ENCODE results near the gene SPNS1.
"Not testable (repeated sequence)": the region's sequence is repeated elsewhere in the genome, so short reads cannot be mapped to it uniquely, and the experiment has no call there.

The SPNS1 gene

DNA sequence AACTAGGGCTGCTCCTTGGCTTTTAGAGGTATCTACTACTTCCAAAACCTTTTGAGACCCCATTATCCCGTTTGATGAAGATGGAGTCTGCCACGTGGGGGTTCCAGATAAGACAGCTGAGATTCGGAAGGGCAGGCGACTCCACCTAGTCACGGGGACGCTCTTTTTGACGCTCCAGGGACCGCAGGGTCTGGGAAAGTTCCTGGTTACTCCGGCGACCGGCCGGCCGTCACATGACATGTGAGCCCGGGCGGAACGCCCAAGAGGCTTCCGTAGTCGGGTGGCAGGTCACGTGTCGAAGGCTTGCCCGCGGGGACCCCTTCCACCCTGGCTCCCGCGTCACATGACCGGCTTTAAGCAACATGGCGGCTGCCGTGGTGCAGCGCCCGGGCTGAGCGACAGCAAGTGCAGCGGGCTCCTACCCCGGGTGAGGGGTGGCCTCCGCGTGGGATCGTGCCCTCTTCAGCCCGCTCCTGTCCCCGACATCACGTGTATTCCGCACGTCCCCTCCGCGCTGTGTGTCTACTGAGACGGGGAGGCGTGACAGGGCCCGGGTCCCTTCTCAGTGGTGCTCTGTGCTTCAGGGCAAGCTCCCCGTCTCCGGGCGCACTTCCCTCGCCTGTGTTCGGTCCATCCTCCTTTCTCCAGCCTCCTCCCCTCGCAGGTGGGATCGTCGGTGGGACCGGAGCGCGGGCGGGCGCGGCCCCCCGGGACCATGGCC, at the start of gene SPNS1:
Gene SPNS1 (plus strand): TSS at position 342 of the 721 bp plus-strand sequence. CDS start 374 bp downstream, at position 716.
- TF ChIP-seq CTCF (IDR thresholded peaks at IDR 0.05; ENCODE audit: low read depth, low read length) = no peak
- H3K4me3 ChIP-seq (replicated peaks in 1 of 2; ENCODE audit: low read depth in 2 of 2, low read length in 2 of 2) = peak within 1 kb of the TSS; percentile 99
- peak; percentile 97 to 98 for DNase-seq (ENCODE audit: low read depth in 2 of 2)

- peak overlapping the region; percentile 65 to 78 for H3K4me3 ChIP-seq (replicated peaks in 1 of 2; ENCODE audit: low read depth in 2 of 2, low read length in 2 of 2)
- peak; percentile 84 to 85 for DNase-seq (ENCODE audit: low read depth in 2 of 2)
- no peak for TF ChIP-seq CTCF (IDR thresholded peaks at IDR 0.05; ENCODE audit: low read depth, low read length)
These were observed 49.0 kb upstream of the SPNS1 start for GRCh38 chr16:28925386-28926228.

DNA sequence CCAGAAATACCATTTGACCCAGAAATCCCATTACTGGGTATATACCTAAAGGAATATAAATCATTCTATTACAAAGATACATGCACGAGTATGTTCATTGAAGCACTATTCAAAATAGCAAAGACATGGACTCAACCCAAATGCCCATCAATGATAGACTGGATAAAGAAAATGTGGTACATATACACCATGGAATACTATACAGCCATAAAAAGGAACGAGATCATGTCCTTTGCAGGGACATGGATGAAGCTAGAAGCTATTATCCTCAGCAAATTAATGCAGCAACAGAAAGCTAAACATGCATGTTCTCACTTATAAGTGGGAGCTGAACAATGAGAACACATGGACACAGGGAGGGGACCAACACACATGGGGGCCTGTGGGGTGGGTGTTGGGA, 48.3 kb upstream of the SPNS1 start:
- not testable (repeated sequence) for H3K4me3 ChIP-seq (replicated peaks in 1 of 2; ENCODE audit: low read depth in 2 of 2, low read length in 2 of 2); DNase-seq (ENCODE audit: low read depth in 2 of 2)

DNA sequence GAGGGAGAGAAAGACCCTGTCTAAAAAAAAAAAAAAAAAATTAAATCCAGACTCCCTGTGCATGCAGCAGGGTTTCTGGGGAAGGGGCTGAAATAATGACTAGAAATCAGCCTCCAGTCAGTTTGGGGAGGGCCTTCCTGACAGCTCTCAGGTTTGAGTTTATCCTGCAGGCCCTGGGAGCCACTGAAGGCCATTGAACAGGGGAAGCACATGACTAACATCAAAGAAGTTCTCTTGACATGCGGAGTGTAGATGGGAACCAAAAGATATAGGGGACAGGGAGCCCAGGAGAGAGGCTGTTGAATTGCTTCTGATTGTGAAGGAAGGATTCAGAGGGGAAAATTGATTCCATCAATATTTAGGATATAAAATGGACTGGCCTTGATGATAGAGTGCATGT, 46.8 kb upstream of the SPNS1 start:
- DNase-seq (ENCODE audit: low read depth in 2 of 2) = no peak
- no peak overlapping the region for H3K4me3 ChIP-seq (replicated peaks in 1 of 2; ENCODE audit: low read depth in 2 of 2, low read length in 2 of 2)
- no peak for TF ChIP-seq CTCF (IDR thresholded peaks at IDR 0.05; ENCODE audit: low read depth, low read length)

DNA sequence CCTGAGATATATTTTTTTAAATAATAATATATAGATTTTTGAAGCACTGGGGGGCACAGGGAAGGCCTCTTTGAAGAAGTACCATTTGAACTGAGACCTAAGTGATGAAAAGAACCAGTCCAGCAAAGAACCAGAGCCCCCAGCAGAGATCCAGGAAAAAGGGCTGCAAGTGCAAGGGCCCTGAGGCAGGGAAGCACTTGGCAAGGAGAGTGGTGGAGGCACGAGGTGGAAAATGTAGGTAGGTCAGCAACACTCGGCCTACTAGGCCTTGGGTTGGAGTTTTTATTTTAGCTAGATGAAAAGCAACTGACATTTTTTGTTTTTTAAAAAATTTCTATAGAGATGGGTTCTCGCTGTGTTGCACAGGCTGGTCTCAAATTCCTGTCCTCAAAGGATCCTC, 44.4 kb upstream of the SPNS1 start:
- no peak for TF ChIP-seq CTCF (IDR thresholded peaks at IDR 0.05; ENCODE audit: low read depth, low read length)
- no peak overlapping the region for H3K4me3 ChIP-seq (replicated peaks in 1 of 2; ENCODE audit: low read depth in 2 of 2, low read length in 2 of 2)

DNA sequence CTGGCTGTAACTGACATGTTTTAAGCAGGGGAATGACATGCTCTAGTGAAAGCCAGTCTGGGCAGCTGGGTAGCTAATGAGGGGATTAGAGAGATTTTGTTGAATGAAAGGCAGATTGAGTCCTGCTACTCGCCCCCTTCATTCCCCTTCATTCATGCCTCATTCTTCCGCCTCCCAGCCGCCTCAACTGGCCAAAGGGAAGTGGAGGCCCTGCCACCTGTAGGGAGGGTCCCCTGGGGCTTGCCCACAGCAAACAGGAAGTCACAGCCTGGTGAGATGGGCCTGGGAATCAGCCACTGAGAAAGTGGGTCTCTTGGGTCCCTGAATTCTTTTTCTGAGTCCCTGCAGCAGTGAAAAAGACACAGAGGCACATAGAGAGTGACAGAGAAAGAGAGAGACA, 43.9 kb upstream of the SPNS1 start:
- DNase-seq (ENCODE audit: low read depth in 2 of 2) = no peak
- H3K4me3 ChIP-seq (replicated peaks in 1 of 2; ENCODE audit: low read depth in 2 of 2, low read length in 2 of 2) = no peak overlapping the region
- TF ChIP-seq CTCF (IDR thresholded peaks at IDR 0.05; ENCODE audit: low read depth, low read length) = no peak

More for the DNA sequence above, 44.4 kb upstream of the SPNS1 start:
- no peak for DNase-seq (ENCODE audit: low read depth in 2 of 2)

DNA sequence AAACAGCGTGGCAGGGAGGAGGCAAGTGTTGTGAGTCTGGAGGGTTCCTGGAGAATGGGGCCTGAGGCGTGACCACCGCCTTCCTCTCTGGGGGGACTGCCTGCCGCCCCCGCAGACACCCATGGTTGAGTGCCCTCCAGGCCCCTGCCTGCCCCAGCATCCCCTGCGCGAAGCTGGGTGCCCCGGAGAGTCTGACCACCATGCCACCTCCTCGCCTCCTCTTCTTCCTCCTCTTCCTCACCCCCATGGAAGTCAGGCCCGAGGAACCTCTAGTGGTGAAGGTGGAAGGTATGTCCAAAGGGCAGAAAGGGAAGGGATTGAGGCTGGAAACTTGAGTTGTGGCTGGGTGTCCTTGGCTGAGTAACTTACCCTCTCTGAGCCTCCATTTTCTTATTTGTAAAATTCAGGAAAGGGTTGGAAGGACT, 42.8 kb upstream of the SPNS1 start, which contains the start of gene CD19:
Gene CD19 (plus strand): TSS at position 171 of the 425 bp plus-strand sequence. CDS start 30 bp downstream, at position 201.
- H3K4me3 ChIP-seq (replicated peaks in 1 of 2; ENCODE audit: low read depth in 2 of 2, low read length in 2 of 2) = no peak within 1 kb of the TSS
- no peak for TF ChIP-seq CTCF (IDR thresholded peaks at IDR 0.05; ENCODE audit: low read depth, low read length)
- DNase-seq (ENCODE audit: low read depth in 2 of 2) = no peak

All from cardiac fibroblast (primary cell).